Neural progenitor cell (in vitro differentiated cells): ENCODE data around the gene FAM217A. TPM values are rescaled to one million over a fixed set of nuclear protein-coding genes. Genes with fewer than 3 reads are reported as not detected.

Source experiments
- DNase-seq: peaks from one replicate; pipeline ENCODE4 v3.0.0-alpha.2; 2016; ENCODE audit warnings: low spot score
- H2AFZ ChIP-seq: fragments of 200-600 bp; sonication (generic); replicated peaks from 2 replicates; pipeline ENCODE4 v1.6.1; 2016; ENCODE audit warnings: antibody characterized with exemption
- H3F3A ChIP-seq: fragments of 200-600 bp; sonication (generic); 2 replicates; pipeline ENCODE4 v1.6.1; 2016; ENCODE audit warnings: antibody characterized with exemption, low read depth
- H3K27ac ChIP-seq: fragments of 200-600 bp; sonication (generic); 2 replicates; pipeline ENCODE4 v1.5.1; 2016; ENCODE audit warnings: mild to moderate bottlenecking
- H3K27me3 ChIP-seq: fragments of 200-600 bp; sonication (generic); 2 replicates; pipeline ENCODE4 v1.6.1; 2016; ENCODE audit warnings: mild to moderate bottlenecking, moderate library complexity
- H3K36me3 ChIP-seq: fragments of 200-600 bp; sonication (generic); 2 replicates; pipeline ENCODE4 v1.5.1; 2016
- H3K4me1 ChIP-seq: fragments of 200-600 bp; sonication (generic); 2 replicates; pipeline ENCODE4 v1.6.1; 2016; ENCODE audit warnings: mixed run types
- H3K4me2 ChIP-seq: fragments of 200-600 bp; sonication (generic); 2 replicates; pipeline ENCODE4 v1.6.1; 2016
- H3K4me3 ChIP-seq: fragments of 200-600 bp; sonication (generic); 2 replicates; pipeline ENCODE4 v1.5.1; 2016
- H3K79me2 ChIP-seq: fragments of 200-600 bp; sonication (generic); 2 replicates; pipeline ENCODE4 v1.6.1; 2016; ENCODE audit warnings: low read depth
- H3K9ac ChIP-seq: fragments of 200-600 bp; sonication (generic); 2 replicates; pipeline ENCODE4 v1.6.1; 2016
- H3K9me3 ChIP-seq: fragments of 200-600 bp; sonication (generic); 2 replicates; pipeline ENCODE4 v1.5.1; 2016; ENCODE audit warnings: low read depth
- H4K20me1 ChIP-seq: fragments of 200-600 bp; sonication (generic); 2 replicates; pipeline ENCODE4 v1.6.1; 2016; ENCODE audit warnings: low read depth
- H3K27ac Mint-ChIP-seq: 3 replicates; pipeline ENCODE4 v1.8.0; 2021; ENCODE audit warnings: mixed read lengths
- H3K27me3 Mint-ChIP-seq: 2 replicates; pipeline ENCODE4 v1.8.0; 2022; ENCODE audit warnings: low read depth, mild to moderate bottlenecking, inconsistent platforms, moderate library complexity, mixed read lengths; ENCODE audit not compliant: insufficient read depth
- H3K36me3 Mint-ChIP-seq: 3 replicates; pipeline ENCODE4 v1.8.0; 2021; ENCODE audit warnings: mixed read lengths
- H3K4me1 Mint-ChIP-seq: 3 replicates; pipeline ENCODE4 v1.8.0; 2021; ENCODE audit warnings: mixed read lengths
- H3K4me3 Mint-ChIP-seq: 3 replicates; pipeline ENCODE4 v1.8.0; 2021; ENCODE audit warnings: mild to moderate bottlenecking, moderate library complexity, mixed read lengths
- H3K9me3 Mint-ChIP-seq: 3 replicates; pipeline ENCODE4 v1.8.0; 2020; ENCODE audit warnings: mixed read lengths
- CTCF ChIP-seq: fragments of 200-600 bp; sonication (generic); IDR thresholded peaks from 2 replicates; pipeline ENCODE4 v1.5.1; 2017; ENCODE audit warnings: antibody characterized with exemption, mild to moderate bottlenecking
- EZH2 ChIP-seq: fragments of 200-600 bp; sonication (generic); IDR thresholded peaks from 2 replicates; pipeline ENCODE4 v1.6.1; 2017; ENCODE audit warnings: antibody characterized with exemption, mild to moderate bottlenecking, moderate library complexity
- EZH2phosphoT487 ChIP-seq: fragments of 200-600 bp; sonication (generic); IDR thresholded peaks from 2 replicates; pipeline ENCODE4 v1.6.1; 2017; ENCODE audit warnings: antibody characterized with exemption
- total RNA-seq: library from RNA; depleted of rRNA; stranded (reverse); fragments of >200 nt; gene quantifications from 2 replicates; pipeline ENCODE4 v1.2.3, GENCODE V29; 2015; ENCODE audit warnings: low replicate concordance

Gene FAM217A, protein sequence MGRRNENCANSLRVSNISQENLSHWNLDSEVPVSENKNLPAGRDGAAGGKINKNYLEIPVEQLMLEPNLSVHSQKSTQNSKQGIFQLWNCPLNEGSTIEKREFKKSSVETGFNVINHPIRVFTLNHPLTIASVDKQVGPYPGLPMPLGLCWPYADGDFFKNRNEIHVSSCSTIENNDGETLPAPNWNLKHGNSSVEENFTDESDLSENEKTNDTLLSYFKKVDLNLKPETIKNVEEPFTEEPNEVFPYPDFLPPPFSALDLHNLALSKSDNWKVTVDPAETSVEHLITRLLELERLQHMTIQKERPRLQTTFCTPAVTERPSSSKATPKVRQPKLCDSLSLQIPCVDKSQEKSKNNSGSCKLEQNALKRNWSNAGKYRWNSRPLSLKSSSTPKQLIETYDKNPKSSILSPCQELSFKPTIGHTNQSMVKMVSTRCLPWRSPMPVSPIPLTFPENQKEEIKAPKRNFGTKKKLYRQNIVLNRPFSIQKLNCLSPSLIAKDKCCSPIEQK
- not detected in 2 replicates for total RNA-seq

DNA sequence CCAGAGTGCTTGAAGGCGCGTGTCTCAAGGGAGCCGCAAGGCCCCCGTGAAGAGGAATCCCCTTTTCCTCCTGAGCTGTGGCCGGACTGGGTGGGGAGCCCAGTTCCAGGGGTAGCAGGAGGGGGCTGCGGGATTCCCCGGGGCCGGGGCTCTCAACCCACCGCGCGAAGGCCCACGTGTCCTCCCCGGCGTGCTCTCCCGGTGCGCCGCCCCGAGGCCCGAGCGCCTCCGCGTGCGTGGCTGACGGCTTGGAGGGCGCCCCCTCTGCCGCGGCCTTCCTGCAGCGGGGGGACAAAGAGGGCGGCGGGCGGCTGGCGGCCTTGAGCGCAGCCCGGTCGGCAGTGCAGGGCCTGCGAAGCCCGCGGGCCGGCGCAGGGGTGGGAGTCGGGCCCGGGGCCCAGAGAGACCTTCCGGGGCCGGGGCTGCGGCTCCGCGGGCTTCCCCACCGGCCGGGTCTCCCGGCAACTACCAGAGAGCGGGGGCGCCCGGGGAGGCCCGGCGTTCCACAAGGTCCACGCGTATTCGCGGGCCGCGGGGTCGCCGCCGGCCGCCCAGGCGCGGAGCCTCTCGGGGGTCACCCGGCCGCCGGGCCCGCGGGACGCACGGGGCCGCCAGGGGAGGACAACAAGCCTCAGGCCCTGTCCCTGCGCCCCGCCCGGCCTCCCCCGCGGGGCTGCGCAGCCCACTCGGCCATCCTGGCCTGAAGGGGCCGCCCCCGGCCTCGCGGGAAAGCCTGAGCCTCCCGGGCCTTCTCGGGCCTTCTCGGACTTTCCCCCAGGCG is at the start of gene FAM217A:
TSS of gene FAM217A (minus strand) at position 447 of the 781 bp plus-strand sequence. CDS start 1,723 bp downstream, outside the sequence.
- no peak for DNase-seq
- TF ChIP-seq EZH2 (no peak), CTCF (no peak), EZH2phosphoT487 (no peak)
- no peak within 1 kb of the TSS for H3K27ac ChIP-seq

GRCh38 chr6:4128072-4128471 is 49.1 kb upstream of the FAM217A start:
- no peak overlapping the region for H3K4me2 ChIP-seq
- no peaks in the 10 kb centered on the region for H3K79me2 ChIP-seq
- no peaks in the 10 kb centered on the region for H4K20me1 ChIP-seq
- H3F3A ChIP-seq = no peaks in the 10 kb centered on the region
- no peak overlapping the region for H3K9ac ChIP-seq
- peaks cover 12% of the 10 kb centered on the region for H3K9me3 Mint-ChIP-seq
- H3K4me3 ChIP-seq = no peak overlapping the region
- peaks cover 50% of the 10 kb centered on the region for H3K36me3 Mint-ChIP-seq
- DNase-seq = no peak
- H3K27me3 ChIP-seq = no peaks in the 10 kb centered on the region
- H3K27ac Mint-ChIP-seq = no peak overlapping the region
- no peaks in the 10 kb centered on the region for H3K27me3 Mint-ChIP-seq
- peaks cover 2% of the 10 kb centered on the region for H3K4me1 Mint-ChIP-seq
- H3K36me3 ChIP-seq = peaks cover 9% of the 10 kb centered on the region
- no peak for TF ChIP-seq EZH2phosphoT487
- TF ChIP-seq CTCF = no peak
- TF ChIP-seq EZH2 = no peak
- no peak overlapping the region for H3K4me3 Mint-ChIP-seq
- H3K27ac ChIP-seq = no peak overlapping the region
- H2AFZ ChIP-seq = no peak overlapping the region
- no peaks in the 10 kb centered on the region for H3K9me3 ChIP-seq
- no peaks in the 10 kb centered on the region for H3K4me1 ChIP-seq

More for the DNA sequence above, at the start of gene FAM217A:
- no peaks in the 10 kb centered on the region for H3K4me1 ChIP-seq
- H3K79me2 ChIP-seq = no peaks in the 10 kb centered on the region
- no peaks in the 10 kb centered on the region for H3K36me3 ChIP-seq
- H2AFZ ChIP-seq = no peak within 1 kb of the TSS
- H3F3A ChIP-seq = no peaks in the 10 kb centered on the region
- peaks cover 5% of the 10 kb centered on the region for H3K9me3 Mint-ChIP-seq
- H3K4me3 ChIP-seq = no peak within 1 kb of the TSS
- no peak within 1 kb of the TSS for H3K9ac ChIP-seq
- H3K27me3 Mint-ChIP-seq = peaks cover 3% of the 10 kb centered on the region
- H3K27ac Mint-ChIP-seq = peak within 1 kb of the TSS; percentile 84
- peaks cover 4% of the 10 kb centered on the region for H3K4me1 Mint-ChIP-seq
- no peaks in the 10 kb centered on the region for H4K20me1 ChIP-seq
- H3K9me3 ChIP-seq = no peaks in the 10 kb centered on the region
- H3K27me3 ChIP-seq = no peaks in the 10 kb centered on the region
- no peak within 1 kb of the TSS for H3K4me2 ChIP-seq
- no peak within 1 kb of the TSS for H3K4me3 Mint-ChIP-seq
- H3K36me3 Mint-ChIP-seq = no peaks in the 10 kb centered on the region

DNA sequence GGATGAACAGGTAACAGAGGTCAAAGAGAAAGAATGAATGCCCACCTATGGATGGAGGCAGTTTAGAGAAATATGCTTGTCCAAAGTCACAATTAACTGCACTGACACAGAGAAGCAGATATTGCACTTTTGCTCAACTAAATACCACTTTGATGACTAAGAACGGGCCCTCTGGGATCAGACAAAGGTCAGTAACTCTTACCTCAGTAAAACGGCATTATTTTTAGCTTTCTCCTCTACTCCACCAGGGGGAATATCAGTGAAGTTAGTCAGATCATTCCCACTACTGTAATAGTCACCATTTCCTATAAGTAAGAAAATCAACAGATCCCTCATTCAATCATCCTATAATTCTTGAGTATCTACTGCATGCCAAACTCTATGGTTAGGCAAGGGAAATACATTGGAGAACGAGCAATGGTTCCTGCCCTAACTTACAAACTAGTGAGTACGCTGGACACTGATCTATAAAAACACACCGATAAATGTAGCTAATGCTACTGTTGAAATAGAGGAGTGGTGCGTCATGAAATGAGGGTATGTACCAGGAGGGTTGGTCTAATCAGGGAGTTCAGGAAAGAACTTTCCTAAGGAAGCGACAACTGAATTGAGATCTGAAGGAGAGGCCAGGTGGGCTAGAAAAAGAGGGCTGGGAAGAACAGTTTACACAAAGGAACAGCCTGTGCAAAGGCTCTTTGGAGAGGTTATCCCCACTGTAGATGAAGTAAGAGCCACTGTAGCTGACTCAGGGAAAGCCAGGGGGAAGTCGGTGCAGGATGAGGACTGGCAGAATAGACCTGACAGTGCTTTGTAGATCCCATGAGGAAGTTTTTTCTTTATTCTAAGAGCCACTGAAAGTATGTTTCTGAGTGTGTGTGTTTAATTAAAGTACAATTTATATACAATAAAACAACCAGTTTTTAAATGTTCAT is 47.3 kb upstream of the FAM217A start:
- no peak overlapping the region for H3K27ac ChIP-seq
- H4K20me1 ChIP-seq = no peaks in the 10 kb centered on the region
- H3K9me3 Mint-ChIP-seq = peaks cover 3% of the 10 kb centered on the region
- H3K27ac Mint-ChIP-seq = no peak overlapping the region
- no peaks in the 10 kb centered on the region for H3K9me3 ChIP-seq
- H3K79me2 ChIP-seq = no peaks in the 10 kb centered on the region
- H2AFZ ChIP-seq = no peak overlapping the region
- no peak overlapping the region for H3K4me2 ChIP-seq
- H3K4me3 ChIP-seq = no peak overlapping the region
- no peaks in the 10 kb centered on the region for H3F3A ChIP-seq
- no peak for TF ChIP-seq EZH2phosphoT487
- TF ChIP-seq CTCF = no peak
- TF ChIP-seq EZH2 = no peak
- no peaks in the 10 kb centered on the region for H3K4me1 ChIP-seq
- H3K36me3 Mint-ChIP-seq = peaks cover 39% of the 10 kb centered on the region
- H3K27me3 ChIP-seq = no peaks in the 10 kb centered on the region
- H3K4me3 Mint-ChIP-seq = no peak overlapping the region
- H3K4me1 Mint-ChIP-seq = no peaks in the 10 kb centered on the region
- H3K27me3 Mint-ChIP-seq = no peaks in the 10 kb centered on the region
- no peak for DNase-seq
- no peak overlapping the region for H3K9ac ChIP-seq
- H3K36me3 ChIP-seq = peaks cover 9% of the 10 kb centered on the region
